ENCODE results near the gene ITPR1.

ITPR1 gene

GRCh38 chr3:4655145-4656045 is 162.2 kb downstream of the ITPR1 start:
- no peak for FAIRE-seq

GRCh38 chr3:4656059-4656458 is 162.9 kb downstream of the ITPR1 start:
- no peak for FAIRE-seq

DNA sequence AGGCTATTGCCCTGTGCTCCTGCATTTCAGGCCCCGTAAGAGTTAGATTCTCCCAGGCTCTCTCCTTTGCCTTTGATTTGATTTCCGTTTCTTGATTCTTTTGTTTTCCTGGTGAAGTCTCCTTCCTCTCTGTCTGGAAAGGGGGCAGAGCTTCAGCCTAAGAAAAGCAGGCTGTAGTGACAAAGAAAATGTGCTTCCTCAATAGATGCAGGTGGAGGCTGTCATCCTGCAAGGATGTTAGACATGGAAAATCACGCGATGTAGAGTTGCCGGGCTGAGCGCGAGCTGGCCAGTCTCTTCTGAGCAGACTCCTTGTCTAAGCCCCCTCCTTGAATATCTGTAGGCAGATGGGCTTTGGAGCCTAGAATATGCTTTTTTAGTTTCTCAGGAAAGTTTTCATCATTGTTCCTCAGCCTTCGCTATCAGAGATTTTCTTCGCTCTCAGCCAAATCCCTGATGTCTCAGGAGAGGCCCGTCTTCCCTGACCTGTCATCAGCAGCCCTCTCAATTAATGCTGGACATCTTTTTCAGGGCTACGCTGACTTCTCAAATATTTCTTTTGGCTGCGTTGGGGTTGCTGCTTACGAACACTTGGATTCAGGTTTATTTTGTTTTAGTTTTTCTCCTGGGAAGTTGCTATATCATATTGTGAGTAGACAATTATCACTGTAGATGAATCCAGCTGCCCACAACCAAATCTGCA is 163.6 kb downstream of the ITPR1 start:
- FAIRE-seq, result no peak

DNA sequence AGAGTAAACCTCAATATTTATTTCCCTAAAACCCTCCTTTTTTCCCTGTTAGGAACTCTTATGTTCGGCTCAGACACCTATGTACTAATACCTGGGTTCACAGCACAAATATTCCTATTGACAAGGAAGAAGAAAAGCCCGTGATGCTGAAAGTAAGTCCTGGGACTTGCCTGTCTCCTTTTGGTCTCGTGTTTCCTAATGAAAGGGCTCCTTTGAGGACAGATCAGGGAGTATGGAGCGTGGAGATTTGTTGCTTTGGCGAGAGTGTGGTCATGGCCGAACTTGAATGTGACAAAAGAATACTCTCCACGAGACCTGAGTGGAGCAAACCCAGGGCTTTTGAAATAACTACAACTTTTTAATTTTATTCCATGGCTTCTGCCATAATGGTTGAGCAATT is 167.8 kb downstream of the ITPR1 start:
- no peak for FAIRE-seq

DNA sequence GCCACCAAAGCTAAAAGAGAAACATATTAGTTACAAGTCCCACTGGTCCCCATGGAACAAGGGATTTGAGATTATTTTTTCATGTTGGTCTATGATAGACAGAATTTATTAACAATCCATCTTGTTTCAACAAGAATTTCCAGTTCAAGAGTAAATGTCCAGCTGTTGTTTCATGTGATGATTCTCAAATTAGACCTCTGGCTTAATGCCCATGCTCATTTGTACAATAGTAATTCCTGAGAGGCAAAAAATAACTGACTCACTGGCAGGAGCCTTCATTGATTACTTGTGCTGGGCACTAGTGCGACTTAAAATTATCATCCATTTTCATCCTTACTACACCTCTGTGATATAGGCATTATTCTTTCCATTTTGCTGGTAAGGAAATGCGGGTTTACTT is 171.3 kb downstream of the ITPR1 start:
- FAIRE-seq, result no peak

DNA sequence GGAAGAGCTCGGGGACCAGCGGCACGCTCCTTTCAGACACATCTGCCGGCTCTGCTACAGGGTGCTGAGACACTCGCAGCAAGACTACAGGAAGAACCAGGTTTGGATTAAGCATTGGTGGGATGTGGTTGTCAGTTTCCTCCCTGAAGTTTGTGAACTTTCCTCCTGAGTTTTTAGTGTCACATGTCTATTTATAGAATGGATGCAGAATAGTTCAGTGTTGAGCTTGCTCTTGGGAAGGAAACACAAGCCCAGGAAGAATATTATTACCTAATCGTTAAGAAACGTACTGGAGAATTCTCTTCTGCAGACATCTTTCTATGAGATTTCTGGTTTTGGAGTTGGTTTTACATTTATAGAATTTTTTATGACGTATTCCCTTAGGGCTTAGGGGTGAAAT is 172.0 kb downstream of the ITPR1 start:
- FAIRE-seq, result no peak

- no peak for FAIRE-seq
Measured at GRCh38 chr3:4666071-4666470, 172.9 kb downstream of the ITPR1 start.

DNA sequence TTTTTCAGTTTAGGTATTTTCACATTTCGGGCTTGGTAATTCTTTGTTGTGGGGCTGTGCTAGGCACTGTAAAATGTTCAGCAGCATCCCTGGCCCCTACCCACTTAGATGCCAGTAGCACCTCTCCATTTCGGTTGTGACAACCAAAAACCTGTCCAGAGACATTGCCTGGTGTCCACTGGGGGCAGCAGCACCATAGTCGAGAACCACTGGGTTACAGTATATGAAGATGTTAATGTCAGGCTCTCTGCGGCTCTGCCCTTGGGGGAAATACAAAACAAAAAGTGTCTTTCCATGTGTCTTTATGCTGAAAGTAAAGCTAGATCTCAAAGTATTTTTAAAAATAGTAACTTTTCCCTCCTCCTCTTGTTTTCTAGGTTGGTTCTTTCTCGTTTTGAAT is 177.2 kb downstream of the ITPR1 start:
- no peak for FAIRE-seq

DNA sequence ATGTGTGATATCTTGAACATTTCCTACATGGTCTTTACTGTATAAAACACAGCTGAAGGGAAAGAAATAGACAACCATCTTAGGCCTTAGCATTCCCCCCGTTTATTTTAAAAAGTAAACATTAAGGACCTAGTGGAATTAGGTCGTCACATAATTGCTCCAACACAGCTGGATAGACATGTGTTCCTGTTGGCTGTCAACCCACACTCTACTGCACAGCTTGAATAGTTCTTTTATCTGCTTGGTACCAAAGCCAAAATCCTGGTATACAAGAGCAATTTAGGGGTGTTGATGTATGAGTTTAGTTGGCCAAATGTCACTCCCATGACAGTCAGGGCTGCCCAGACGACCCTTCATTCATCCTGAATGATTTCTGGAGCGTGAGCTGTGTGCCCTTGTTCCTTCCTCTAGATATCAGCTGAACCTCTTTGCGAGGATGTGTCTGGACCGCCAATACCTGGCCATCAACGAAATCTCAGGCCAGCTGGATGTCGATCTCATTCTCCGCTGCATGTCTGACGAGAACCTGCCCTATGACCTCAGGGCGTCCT is 179.7 kb downstream of the ITPR1 start:
- no peak for FAIRE-seq

GRCh38 chr3:4674216-4674615 is 181.1 kb downstream of the ITPR1 start:
- FAIRE-seq, result no peak

- no peak for FAIRE-seq
Measured at GRCh38 chr3:4675704-4676103, 182.6 kb downstream of the ITPR1 start.

DNA sequence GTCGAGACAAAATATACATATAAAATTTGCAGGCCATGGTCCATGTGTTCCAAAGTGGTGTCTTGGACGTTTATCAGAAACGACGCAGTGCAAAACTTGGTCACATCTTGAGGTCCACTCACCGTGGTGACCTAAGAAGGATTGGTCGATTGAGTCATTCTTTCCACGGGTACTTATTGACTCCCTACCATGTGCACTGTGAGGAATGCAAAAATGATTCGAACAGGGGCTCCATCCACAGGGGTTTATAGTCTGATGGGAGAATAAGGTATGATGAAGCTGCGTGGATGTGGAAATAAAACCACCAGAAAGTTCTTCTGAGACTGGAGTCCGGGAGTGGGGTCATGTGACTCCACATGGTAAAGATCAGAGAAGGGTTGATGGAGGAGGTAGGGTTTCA is 185.2 kb downstream of the ITPR1 start:
- FAIRE-seq, result no peak

GRCh38 chr3:4680227-4680691 is 187.1 kb downstream of the ITPR1 start:
- no peak for FAIRE-seq

DNA sequence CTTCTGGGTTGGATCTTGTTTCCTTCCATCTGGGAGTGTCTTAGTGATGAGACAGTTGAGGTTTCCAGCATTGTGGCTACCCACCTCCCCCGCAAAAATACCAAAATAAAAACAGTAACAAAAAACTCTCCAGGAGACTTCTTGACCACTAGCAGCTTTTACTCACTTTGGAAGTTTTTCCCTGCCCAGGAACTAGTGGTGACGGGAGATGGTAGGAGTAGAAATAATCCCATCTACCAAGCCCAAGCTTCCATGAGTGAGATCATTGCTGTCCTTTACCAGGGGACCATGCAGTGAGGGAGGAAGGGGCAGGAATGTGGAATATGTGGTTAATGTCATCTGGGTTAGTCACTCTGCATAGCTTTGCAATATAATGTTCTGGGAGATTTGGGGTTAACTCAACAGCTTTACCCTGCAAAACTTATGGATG is 187.7 kb downstream of the ITPR1 start:
- FAIRE-seq, result no peak

DNA sequence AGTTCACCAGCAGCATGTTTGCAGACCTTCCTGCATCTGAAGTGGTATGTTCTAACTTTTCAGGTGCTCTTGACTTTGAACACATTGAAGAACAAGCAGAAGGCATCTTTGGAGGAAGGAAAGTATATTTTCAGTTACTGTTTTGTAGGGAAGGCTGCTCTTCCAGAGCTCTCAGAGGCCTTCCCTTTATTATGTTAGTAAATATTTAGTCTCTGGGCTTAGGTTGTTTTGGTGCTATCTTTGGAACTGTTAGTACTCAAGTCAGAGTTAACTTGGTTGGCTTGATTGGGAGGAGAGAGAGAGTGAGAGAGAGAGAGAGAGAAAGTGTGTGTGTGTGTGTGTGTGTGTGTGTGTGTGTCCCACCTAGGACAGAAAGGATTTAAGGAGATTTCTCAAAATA is 188.2 kb downstream of the ITPR1 start:
- FAIRE-seq, result no peak

GRCh38 chr3:4684117-4684516 is 191.0 kb downstream of the ITPR1 start:
- FAIRE-seq, result no peak

GRCh38 chr3:4684976-4685375 is 191.8 kb downstream of the ITPR1 start:
- FAIRE-seq, result no peak

GRCh38 chr3:4685673-4686345 is 192.7 kb downstream of the ITPR1 start:
- FAIRE-seq, result no peak

- FAIRE-seq, result no peak
Measured at GRCh38 chr3:4686619-4687018, 193.5 kb downstream of the ITPR1 start.

- no peak for FAIRE-seq
Measured at GRCh38 chr3:4687167-4687566, 194.0 kb downstream of the ITPR1 start.

GRCh38 chr3:4687596-4687995 is 194.4 kb downstream of the ITPR1 start:
- no peak for FAIRE-seq

DNA sequence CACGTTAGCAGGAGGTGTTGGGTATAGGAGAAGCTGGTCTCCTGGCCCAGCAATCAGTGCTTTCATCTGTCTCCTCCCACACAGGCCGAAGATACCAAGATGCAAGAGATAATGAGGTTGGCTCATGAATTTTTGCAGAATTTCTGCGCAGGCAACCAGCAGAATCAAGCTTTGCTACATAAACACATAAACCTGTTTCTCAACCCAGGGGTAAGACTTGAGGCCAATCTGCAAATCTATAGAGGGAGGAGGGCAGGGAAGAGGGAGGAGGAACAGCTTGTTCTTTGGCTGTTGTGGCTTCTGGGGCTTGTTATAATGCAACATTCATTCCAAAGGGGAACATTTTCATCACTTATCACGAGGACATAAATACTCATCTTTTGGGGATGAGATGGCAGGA is 195.3 kb downstream of the ITPR1 start:
- no peak for FAIRE-seq

DNA sequence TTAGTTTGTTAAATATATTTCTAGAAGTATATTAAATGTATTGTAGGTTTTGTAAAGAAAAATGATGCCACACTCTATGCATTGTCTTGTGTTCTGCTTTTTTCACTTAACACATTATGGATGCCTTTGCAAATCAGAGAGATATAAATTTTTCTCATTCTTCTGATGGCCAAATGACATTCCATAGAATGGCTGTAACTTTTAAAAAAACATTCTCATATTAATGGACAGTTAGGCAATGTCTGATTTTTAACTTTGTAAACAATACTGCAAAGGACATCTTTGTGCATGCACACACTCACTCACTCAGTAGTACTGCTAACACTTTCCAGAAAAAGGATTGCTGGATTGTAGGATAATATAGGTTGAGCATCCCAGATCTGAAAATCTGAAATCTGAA is 195.9 kb downstream of the ITPR1 start:
- no peak for FAIRE-seq

All from endometrium (tissue), 2 donors.